Activated CD8-positive, alpha-beta T cell treated with anti-CD3 and anti-CD28 coated beads for 36 hours (primary cell): ENCODE measurements around the gene FILIP1L. TPM values are rescaled to one million over a fixed set of nuclear protein-coding genes. Genes with fewer than 3 reads are reported as not detected.

Experiments
- ATAC-seq: fragments of 200-7000 bp; cut with Tn5 transposase; one replicate; pipeline ENCODE4 v1.10.0; 2021; ENCODE audit warnings: mild to moderate bottlenecking, moderate library complexity
- CTCF ChIA-PET: fragments of 350-600 bp; sonication (Branson Sonifier 250); formaldehyde crosslinking; loops from one replicate; lab custom pipeline; 2021; ENCODE audit warnings: antibody characterized with exemption; lab: Charles Lee
- POLR2A ChIA-PET: fragments of 350-600 bp; sonication (Branson Sonifier 250); formaldehyde crosslinking; loops from one replicate; lab custom pipeline; 2021; ENCODE audit warnings: antibody characterized with exemption; lab: Charles Lee
- DNase-seq: peaks from one replicate; pipeline ENCODE4 v3.0.0-alpha.2; 2020
- H3K27ac Mint-ChIP-seq: one replicate; pipeline ENCODE4 v1.8.0; 2021; ENCODE audit warnings: mild to moderate bottlenecking, mixed read lengths
- H3K27me3 Mint-ChIP-seq: one replicate; pipeline ENCODE4 v1.8.0; 2021; ENCODE audit warnings: mixed read lengths
- H3K36me3 Mint-ChIP-seq: one replicate; pipeline ENCODE4 v1.8.0; 2021; ENCODE audit warnings: low read depth, mixed read lengths
- H3K4me1 Mint-ChIP-seq: one replicate; pipeline ENCODE4 v1.8.0; 2021; ENCODE audit warnings: low read depth, mixed read lengths
- H3K4me3 Mint-ChIP-seq: one replicate; pipeline ENCODE4 v1.8.0; 2021; ENCODE audit warnings: mild to moderate bottlenecking, moderate library complexity, mixed read lengths
- H3K9me3 Mint-ChIP-seq: one replicate; pipeline ENCODE4 v1.8.0; 2021; ENCODE audit warnings: mixed read lengths
- CTCF ChIP-seq: fragments of 200-600 bp; IDR thresholded peaks from one replicate; pipeline ENCODE4 v1.8.0; 2022; ENCODE audit warnings: antibody characterized with exemption, mild to moderate bottlenecking
- intact Hi-C: fragments of 100-400 bp; cut with micrococcal nuclease; formaldehyde crosslinking; loops from one replicate; pipeline ENCODE4 v1.10.0; 2022
- total RNA-seq, 2 experiments: library from RNA; stranded (reverse); gene quantifications; one replicate each; pipeline ENCODE4 v1.2.3, GENCODE V29; 2021

Gene FILIP1L
- total RNA-seq, 2 experiments from 2014 or later = 0.11 to 0.13 TPM

GRCh38 chr3:100106094-100106493, 8.2 kb downstream of the FILIP1L start:
- intact Hi-C loops = no loop called here
- H3K36me3 Mint-ChIP-seq = peaks cover 38% of the 10 kb centered on the region
- no peak for DNase-seq
- peaks cover 2% of the 10 kb centered on the region for H3K9me3 Mint-ChIP-seq
- H3K4me1 Mint-ChIP-seq = peaks cover 33% of the 10 kb centered on the region
- ChIA-PET POLR2A (interaction anchor here (1.0 kb wide), 1 partner anchor 167 kb away, joined by 3 read pairs; no protein-coding TSS in a partner anchor), CTCF (interaction anchor here (0.8 to 3.7 kb wide), 7 partner anchors 18 to 148 kb away, joined by 3 to 16 read pairs (median 4); no protein-coding TSS in a partner anchor)
- H3K27me3 Mint-ChIP-seq = no peaks in the 10 kb centered on the region
- no peak for ATAC-seq
- peak overlapping the region; percentile 93 for H3K27ac Mint-ChIP-seq
- no peak overlapping the region for H3K4me3 Mint-ChIP-seq
- no peak for TF ChIP-seq CTCF

DNA sequence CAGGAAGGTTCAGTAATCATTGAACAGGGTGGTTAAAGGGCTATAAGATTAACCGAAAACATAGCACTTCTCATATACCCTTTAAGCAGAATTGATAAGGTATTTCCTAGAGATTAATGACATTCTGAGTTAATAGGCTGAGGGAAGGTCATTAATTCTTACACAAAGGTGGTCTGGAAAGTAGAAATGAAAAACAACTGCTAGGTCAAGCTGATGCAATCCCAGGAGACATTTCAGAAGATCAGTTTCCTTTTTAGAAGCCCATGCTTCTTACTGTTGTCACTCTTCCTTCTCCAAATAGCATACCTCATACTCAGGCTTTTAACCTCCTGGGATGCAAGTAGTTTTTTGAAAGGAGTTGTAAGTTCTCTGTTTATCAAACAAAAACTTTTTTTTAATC, 8.8 kb downstream of the FILIP1L start:
- H3K9me3 Mint-ChIP-seq = peaks cover 2% of the 10 kb centered on the region
- CTCF ChIA-PET = interaction anchor here (0.6 to 3.7 kb wide), 10 partner anchors 15 to 288 kb away, joined by 3 to 16 read pairs (median 4); partner anchors contain the start of gene CMSS1
- ATAC-seq (peak; percentile 40), DNase-seq (no peak)
- H3K27me3 Mint-ChIP-seq = no peaks in the 10 kb centered on the region
- intact Hi-C loops = no loop called here
- H3K4me3 Mint-ChIP-seq = peak overlapping the region; percentile 7
- TF ChIP-seq CTCF = no peak
- H3K36me3 Mint-ChIP-seq = peaks cover 40% of the 10 kb centered on the region
- peak overlapping the region; percentile 93 for H3K27ac Mint-ChIP-seq
- POLR2A ChIA-PET = interaction anchor here (1.2 to 1.4 kb wide), 3 partner anchors 15 to 288 kb away, joined by 3 read pairs; partner anchors contain the start of gene CMSS1
- peaks cover 33% of the 10 kb centered on the region for H3K4me1 Mint-ChIP-seq

DNA sequence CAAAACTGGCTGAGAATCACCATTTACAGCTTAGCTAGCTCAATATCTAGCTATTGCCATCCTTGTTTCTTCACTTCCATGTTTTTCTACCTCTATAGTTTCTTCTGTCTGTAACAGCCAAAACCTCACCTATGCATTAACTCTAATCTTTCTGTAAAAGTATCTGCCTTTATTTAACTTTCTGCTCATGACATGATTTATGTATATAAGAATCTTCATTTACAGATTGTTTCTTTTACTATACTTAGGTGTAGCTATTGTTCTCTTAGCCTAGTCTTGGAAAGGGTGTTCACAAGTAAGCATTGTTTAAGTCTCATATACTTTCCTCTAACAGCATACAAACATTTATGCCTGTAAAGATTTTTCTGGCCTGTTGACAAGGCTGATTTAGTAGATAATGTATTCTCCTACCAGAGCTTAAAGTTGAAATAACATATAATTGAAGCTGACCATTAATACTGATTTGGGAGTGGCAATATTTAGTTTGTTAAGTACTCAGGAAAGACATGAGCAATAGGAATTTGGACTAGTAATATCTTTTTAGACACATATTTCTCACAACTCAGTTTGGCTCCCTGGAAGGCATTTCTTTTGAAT, 9.4 kb downstream of the FILIP1L start:
- Mint-ChIP-seq H3K4me1 (peaks cover 33% of the 10 kb centered on the region), H3K4me3 (no peak overlapping the region), H3K9me3 (peaks cover 2% of the 10 kb centered on the region), H3K27me3 (no peaks in the 10 kb centered on the region), H3K36me3 (peaks cover 36% of the 10 kb centered on the region), H3K27ac (peak overlapping the region; percentile 93)
- DNase-seq (no peak), ATAC-seq (no peak)
- ChIA-PET CTCF (interaction anchor here (0.6 to 3.7 kb wide), 8 partner anchors 15 to 287 kb away, joined by 3 to 16 read pairs (median 5); partner anchors contain the start of gene CMSS1), POLR2A (interaction anchor here (0.6 to 1.4 kb wide), 4 partner anchors 14 to 287 kb away, joined by 3 to 4 read pairs (median 3); partner anchors contain the start of gene CMSS1)
- no peak for TF ChIP-seq CTCF
- intact Hi-C loops = no loop called here

GRCh38 chr3:100104442-100104798, 9.9 kb downstream of the FILIP1L start:
- ATAC-seq = no peak
- intact Hi-C loops = no loop called here
- Mint-ChIP-seq H3K36me3 (peaks cover 37% of the 10 kb centered on the region), H3K4me1 (peaks cover 33% of the 10 kb centered on the region), H3K4me3 (no peak overlapping the region), H3K9me3 (peaks cover 2% of the 10 kb centered on the region), H3K27ac (peak overlapping the region; percentile 93), H3K27me3 (no peaks in the 10 kb centered on the region)
- ChIA-PET POLR2A (interaction anchor here (0.6 to 1.4 kb wide), 4 partner anchors 14 to 287 kb away, joined by 3 to 4 read pairs (median 3); partner anchors contain the start of gene CMSS1), CTCF (interaction anchor here (0.6 to 3.7 kb wide), 6 partner anchors 14 to 272 kb away, joined by 3 to 16 read pairs (median 8); no protein-coding TSS in a partner anchor)
- DNase-seq = no peak
- TF ChIP-seq CTCF = no peak
